IMR-90 (cell line): Measurements from ENCODE around the gene COX19. TPM values are rescaled to one million over a fixed set of nuclear protein-coding genes. Genes with fewer than 3 reads are reported as not detected.

Experiments used
- ATAC-seq: fragments of 200-7000 bp; cut with Tn5 transposase; 2 replicates; pipeline ENCODE4 v1.9.1; 2020; ENCODE audit warnings: low read depth, mild to moderate bottlenecking, moderate library complexity
- BruUV-seq: library from RNA; stranded (reverse); fragments of 400-500 nt; replicated peaks from 2 replicates; lab custom pipeline; 2021; lab: Mats Ljungman, UMichigan
- CTCF ChIA-PET: fragments of 300-600 bp; formaldehyde crosslinking; extraction: SDS; loops from one replicate; lab custom pipeline; 2021; ENCODE audit warnings: antibody characterized with exemption; lab: Yijun Ruan, JAX
- POLR2A ChIA-PET: fragments of 300-600 bp; sonication (Branson Sonifier 250); formaldehyde crosslinking; loops from one replicate; lab custom pipeline; 2022; ENCODE audit warnings: antibody characterized with exemption; ENCODE audit not compliant: unreplicated experiment; lab: Charles Lee
- DNase-seq: peaks from one replicate; pipeline ENCODE4 v3.0.0; 2013
- H2AFZ ChIP-seq: replicated peaks from 2 replicates; pipeline ENCODE3; 2013; ENCODE audit warnings: low read length, mild to moderate bottlenecking; ENCODE audit not compliant: poor library complexity
- H2AK5ac ChIP-seq: 2 replicates; pipeline ENCODE4 v1.6.1; 2013; ENCODE audit warnings: low read depth, low read length, inconsistent platforms
- H2AK9ac ChIP-seq: replicated peaks from 2 replicates; pipeline ENCODE3; 2013; ENCODE audit warnings: mild to moderate bottlenecking, low read depth, low read length, moderate library complexity; ENCODE audit not compliant: poor library complexity
- H2BK120ac ChIP-seq: 2 replicates; pipeline ENCODE4 v1.6.1; 2013; ENCODE audit warnings: low read depth, low read length, inconsistent platforms
- H2BK15ac ChIP-seq: 3 replicates; pipeline ENCODE4 v1.6.1; 2013; ENCODE audit warnings: low read depth, low read length, inconsistent platforms
- H2BK20ac ChIP-seq: 2 replicates; pipeline ENCODE4 v1.6.1; 2013; ENCODE audit warnings: low read depth, mild to moderate bottlenecking, inconsistent platforms, low read length, moderate library complexity
- H2BK5ac ChIP-seq: 2 replicates; pipeline ENCODE4 v1.6.1; 2013; ENCODE audit warnings: mild to moderate bottlenecking, low read depth, low read length, inconsistent platforms; ENCODE audit not compliant: poor library complexity, severe bottlenecking
- H3K14ac ChIP-seq: replicated peaks from 2 replicates; pipeline ENCODE4 v1.6.1; 2013; ENCODE audit warnings: low read depth, low read length, inconsistent platforms
- H3K18ac ChIP-seq: 2 replicates; pipeline ENCODE4 v1.6.1; 2013; ENCODE audit warnings: low read depth, low read length, control low read depth
- H3K23ac ChIP-seq: 2 replicates; pipeline ENCODE4 v1.6.1; 2013; ENCODE audit warnings: low read depth, low read length, inconsistent platforms
- H3K27ac ChIP-seq: 2 replicates; pipeline ENCODE4 v1.5.1; 2013; ENCODE audit warnings: mild to moderate bottlenecking, control low read depth, low read length; ENCODE audit not compliant: insufficient read depth
- H3K27me3 ChIP-seq: 2 replicates; pipeline ENCODE4 v1.6.1; 2013; ENCODE audit warnings: low read length; ENCODE audit not compliant: control insufficient read depth, insufficient read depth
- H3K36me3 ChIP-seq: 2 replicates; pipeline ENCODE4 v1.6.1; 2013; ENCODE audit warnings: low read length, mixed read lengths; ENCODE audit not compliant: control insufficient read depth, insufficient read depth
- H3K4ac ChIP-seq: 2 replicates; pipeline ENCODE4 v1.6.1; 2013; ENCODE audit warnings: low read depth, low read length, inconsistent platforms
- H3K4me1 ChIP-seq: 2 replicates; pipeline ENCODE4 v1.6.1; 2013; ENCODE audit warnings: low read length, mixed read lengths; ENCODE audit not compliant: control insufficient read depth, insufficient read depth
- H3K4me2 ChIP-seq: 2 replicates; pipeline ENCODE4 v1.6.1; 2013; ENCODE audit warnings: low read depth, mild to moderate bottlenecking, control low read depth, low read length, moderate library complexity
- H3K4me3 ChIP-seq: 2 replicates; pipeline ENCODE4 v1.5.1; 2013; ENCODE audit warnings: low read depth, mild to moderate bottlenecking, control low read depth, low read length, moderate library complexity; ENCODE audit not compliant: insufficient read depth
- H3K56ac ChIP-seq: 2 replicates; pipeline ENCODE4 v1.6.1; 2013; ENCODE audit warnings: low read length, inconsistent platforms; ENCODE audit not compliant: insufficient read depth; ENCODE audit errors: extremely low read depth
- H3K79me1 ChIP-seq, 2 experiments: 2 replicates each; pipeline ENCODE4 v1.6.1; 2013; ENCODE audit warnings: low read length in 2 of 2, inconsistent platforms in 1 of 2, low read depth in 1 of 2
- H3K9ac ChIP-seq: 2 replicates; pipeline ENCODE4 v1.6.1; 2013; ENCODE audit warnings: low read depth, low read length, control low read depth
- H3K9me1 ChIP-seq: 2 replicates; pipeline ENCODE4 v1.6.1; 2013; ENCODE audit warnings: low read length, inconsistent platforms; ENCODE audit not compliant: insufficient read depth
- H3K9me3 ChIP-seq: 2 replicates; pipeline ENCODE4 v1.6.1; 2013; ENCODE audit warnings: low read length; ENCODE audit not compliant: control insufficient read depth, insufficient read depth
- H4K20me1 ChIP-seq: 2 replicates; pipeline ENCODE4 v1.6.1; 2013; ENCODE audit warnings: low read length, inconsistent platforms; ENCODE audit not compliant: insufficient read depth
- H4K5ac ChIP-seq: 2 replicates; pipeline ENCODE4 v1.6.1; 2013; ENCODE audit warnings: mild to moderate bottlenecking, low read depth, low read length, control low read depth
- H4K8ac ChIP-seq, 2 experiments: 2 replicates each; pipeline ENCODE4 v1.6.1; 2013; ENCODE audit warnings: low read depth in 2 of 2, low read length in 2 of 2, control low read depth in 1 of 2, inconsistent platforms in 1 of 2
- H4K91ac ChIP-seq: 2 replicates; pipeline ENCODE4 v1.6.1; 2013; ENCODE audit warnings: low read depth, low read length, inconsistent platforms; ENCODE audit not compliant: insufficient read depth
- CEBPB ChIP-seq: IDR thresholded peaks from 2 replicates; pipeline ENCODE4 v1.6.1; 2012; ENCODE audit warnings: low read depth, low read length, improper control_type of control experiment
- MAFK ChIP-seq: IDR thresholded peaks from 2 replicates; pipeline ENCODE4 v1.6.1; 2012; ENCODE audit warnings: low read depth, low read length, improper control_type of control experiment
- MAZ ChIP-seq: IDR thresholded peaks from 2 replicates; pipeline ENCODE4 v1.6.1; 2012; ENCODE audit warnings: low read depth, mild to moderate bottlenecking, low read length, improper control_type of control experiment, moderate library complexity, borderline replicate concordance
- MXI1 ChIP-seq: IDR thresholded peaks from 2 replicates; pipeline ENCODE4 v1.6.1; 2012; ENCODE audit warnings: low read depth, mild to moderate bottlenecking, low read length, moderate library complexity, borderline replicate concordance
- WGBS, 2 experiments: methylation state at CpG; one replicate each; pipeline versions ENCODE4 v1.1.5 to v1.1.7; 2013; ENCODE audit warnings: missing lambda C conversion rate in 2 of 2; ENCODE audit not compliant: insufficient read length in 1 of 2; ENCODE audit errors: extremely low coverage in 2 of 2; 5-methylcytosine and 5-hydroxymethylcytosine counted together
- dilution Hi-C: fragments of 300-500 bp; cut with HindIII; formaldehyde crosslinking; loops from one replicate; pipeline ENCODE4 v1.14.3; 2018; ENCODE audit warnings: low sequenced_read_pairs; ENCODE audit not compliant: unreplicated experiment
- in situ Hi-C: fragments of 300-500 bp; cut with MboI; formaldehyde crosslinking; loops from 3 replicates; pipeline ENCODE4 v1.14.3; 2019; ENCODE audit warnings: low sequenced_read_pairs, inconsistent platforms, mixed read lengths
- intact Hi-C: fragments of 100-400 bp; cut with micrococcal nuclease; formaldehyde crosslinking; loops from 2 replicates; pipeline ENCODE4 v1.10.0; 2022
- polyA plus RNA-seq, 3 experiments: library from polyadenylated mRNA; depleted of rRNA; stranded (reverse); fragments of >200 nt; gene quantifications; 2 replicates each; pipeline ENCODE4 v1.2.3, GENCODE V29; 2012; ENCODE audit warnings: low replicate concordance in 1 of 3
- total RNA-seq: library from RNA; depleted of rRNA; stranded (reverse); fragments of >200 nt; gene quantifications from 2 replicates; pipeline ENCODE4 v1.2.3, GENCODE V29; 2012
- TF ChIP-seq, protein P1 (sequence below): fragments of 150-350 bp; IDR thresholded peaks from 2 replicates; pipeline ENCODE4 v1.6.1; 2017; ENCODE audit warnings: mild to moderate bottlenecking, antibody characterized with exemption, low read length, low read depth

The COX19 gene
- total and polyA plus RNA-seq, 2 of the 4 experiments (the other 2 are of a cell fraction) = 3.9 to 7.3 TPM

DNA sequence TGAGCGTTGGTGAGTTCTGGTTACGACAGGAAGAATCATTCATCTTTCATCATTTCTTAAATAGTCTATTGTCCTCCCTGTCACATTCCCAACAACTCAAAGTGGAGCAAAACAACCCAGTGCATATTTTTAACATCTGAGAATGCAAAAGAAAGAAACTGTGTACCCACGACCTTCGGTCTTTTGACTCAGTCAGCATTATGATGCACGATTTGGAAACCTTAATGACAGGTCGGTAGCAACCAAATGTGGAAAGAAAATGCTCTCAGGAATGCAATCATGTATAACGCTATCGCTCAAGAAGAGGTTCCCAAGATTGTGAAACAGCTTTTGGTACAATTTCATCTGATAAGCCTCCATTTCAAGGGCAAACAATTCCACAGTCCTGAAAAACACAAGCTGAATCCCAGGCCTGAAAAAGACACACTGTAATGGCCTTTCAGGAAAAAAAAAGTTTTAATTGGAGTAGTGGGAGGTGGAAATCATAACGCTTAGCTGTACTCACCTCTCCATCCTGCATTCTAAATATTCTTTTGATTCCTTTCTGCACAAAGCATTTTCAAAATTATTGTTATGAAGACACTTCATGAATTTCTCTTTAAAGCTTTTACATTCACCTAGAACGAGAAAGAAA lies 2.6 kb downstream of the COX19 start:
- Histone ChIP-seq H3K56ac (no peak overlapping the region), H3K14ac (no peak overlapping the region), H3K4me3 (no peak overlapping the region), H3K4ac (no peak overlapping the region), H3K36me3 (peaks cover 30% of the 10 kb centered on the region), H2BK120ac (no peak overlapping the region), H3K9ac (no peak overlapping the region), H3K27me3 (no peaks in the 10 kb centered on the region), H3K23ac (no peak overlapping the region), H2BK15ac (no peak overlapping the region), H2AK9ac (no peak overlapping the region), H3K9me1 (no peaks in the 10 kb centered on the region; the same call in 1 of the 2 replicates), H3K18ac (no peak overlapping the region), H2AFZ (no peak overlapping the region), H4K91ac (no peak overlapping the region), H3K4me1 (peaks cover 4% of the 10 kb centered on the region), H4K20me1 (peaks cover 54% of the 10 kb centered on the region), H3K4me2 (no peak overlapping the region), H3K27ac (no peak overlapping the region), H4K8ac (no peak overlapping the region), H2BK5ac (no peak overlapping the region), H3K79me1 (peaks cover 23 to 51% of the 10 kb centered on the region in 2 experiments), H2AK5ac (no peak overlapping the region), H2BK20ac (no peak overlapping the region), H3K9me3 (no peaks in the 10 kb centered on the region), H4K5ac (no peak overlapping the region)
- ChIA-PET CTCF (interaction anchor here (3.6 kb wide), 1 partner anchor 20 kb away, joined by 11 read pairs; no protein-coding TSS in a partner anchor), POLR2A (no interaction called here)
- intact Hi-C loops (no loop called here), dilution Hi-C loops (no loop called here), in situ Hi-C loops (no loop called here)
- WGBS, 2 experiments = 100% methylated on average over 1 to 4 of the region's 10 CpGs
- no peak for TF ChIP-seq MXI1
- TF ChIP-seq MAZ = no peak
- no peak for TF ChIP-seq CEBPB
- TF ChIP-seq, protein P1, sequence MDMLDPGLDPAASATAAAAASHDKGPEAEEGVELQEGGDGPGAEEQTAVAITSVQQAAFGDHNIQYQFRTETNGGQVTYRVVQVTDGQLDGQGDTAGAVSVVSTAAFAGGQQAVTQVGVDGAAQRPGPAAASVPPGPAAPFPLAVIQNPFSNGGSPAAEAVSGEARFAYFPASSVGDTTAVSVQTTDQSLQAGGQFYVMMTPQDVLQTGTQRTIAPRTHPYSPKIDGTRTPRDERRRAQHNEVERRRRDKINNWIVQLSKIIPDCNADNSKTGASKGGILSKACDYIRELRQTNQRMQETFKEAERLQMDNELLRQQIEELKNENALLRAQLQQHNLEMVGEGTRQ = no peak
- TF ChIP-seq MAFK = peak; percentile 37
- ATAC-seq (no peak), DNase-seq (no peak)
- BruUV-seq = no TSS peak
